Nephron progenitor cell (in vitro differentiated cells): ENCODE results near the gene NR3C1.

ENCODE experiments used
- DNase-seq: peaks from one replicate; pipeline ENCODE4 v3.0.0; 2021
- H3K27ac Mint-ChIP-seq: 2 replicates; pipeline ENCODE4 v1.8.0; 2021; ENCODE audit warnings: mild to moderate bottlenecking, moderate library complexity, mixed read lengths
- H3K27me3 Mint-ChIP-seq: 2 replicates; pipeline ENCODE4 v1.8.0; 2021; ENCODE audit warnings: mild to moderate bottlenecking, low read depth, mixed read lengths; ENCODE audit not compliant: poor library complexity
- H3K36me3 Mint-ChIP-seq: 2 replicates; pipeline ENCODE4 v1.8.0; 2021; ENCODE audit warnings: low read depth, mixed read lengths
- H3K4me1 Mint-ChIP-seq: 2 replicates; pipeline ENCODE4 v1.8.0; 2021; ENCODE audit warnings: mixed read lengths
- H3K4me3 Mint-ChIP-seq: 2 replicates; pipeline ENCODE4 v1.8.0; 2021; ENCODE audit warnings: mild to moderate bottlenecking, moderate library complexity, mixed read lengths
- H3K9me3 Mint-ChIP-seq: 2 replicates; pipeline ENCODE4 v1.8.0; 2021; ENCODE audit warnings: mild to moderate bottlenecking, moderate library complexity, mixed read lengths
- CTCF ChIP-seq: fragments of 200-600 bp; sonication (generic); IDR thresholded peaks from 2 replicates; pipeline ENCODE4 v1.5.0; 2021; ENCODE audit warnings: antibody characterized with exemption

Gene NR3C1

GRCh38 chr5:143372187-143372829, 31.2 kb downstream of the NR3C1 start:
- Mint-ChIP-seq H3K36me3 (no peaks in the 10 kb centered on the region), H3K4me1 (peaks cover under 1% of the 10 kb centered on the region), H3K27ac (no peak overlapping the region), H3K27me3 (no peaks in the 10 kb centered on the region), H3K4me3 (no peak overlapping the region), H3K9me3 (peaks cover 4% of the 10 kb centered on the region)
- no peak for TF ChIP-seq CTCF
- no peak for DNase-seq

GRCh38 chr5:143370440-143370839, 33.0 kb downstream of the NR3C1 start:
- TF ChIP-seq CTCF = no peak
- Mint-ChIP-seq H3K27ac (no peak overlapping the region), H3K9me3 (peaks cover 7% of the 10 kb centered on the region), H3K27me3 (no peaks in the 10 kb centered on the region), H3K36me3 (no peaks in the 10 kb centered on the region), H3K4me1 (no peaks in the 10 kb centered on the region), H3K4me3 (no peak overlapping the region)
- no peak for DNase-seq

- Mint-ChIP-seq H3K9me3 (peaks cover 21% of the 10 kb centered on the region), H3K27me3 (no peaks in the 10 kb centered on the region), H3K27ac (no peak overlapping the region), H3K4me3 (no peak overlapping the region), H3K4me1 (no peaks in the 10 kb centered on the region), H3K36me3 (peaks cover 10% of the 10 kb centered on the region)
- TF ChIP-seq CTCF = no peak
- no peak for DNase-seq
These were observed 39.4 kb downstream of the NR3C1 start for GRCh38 chr5:143364061-143364460.

- H3K27ac Mint-ChIP-seq = no peak overlapping the region
- H3K27me3 Mint-ChIP-seq = no peaks in the 10 kb centered on the region
- H3K9me3 Mint-ChIP-seq = peaks cover 18% of the 10 kb centered on the region
- H3K4me3 Mint-ChIP-seq = no peak overlapping the region
- DNase-seq = no peak
- peaks cover 10% of the 10 kb centered on the region for H3K36me3 Mint-ChIP-seq
- TF ChIP-seq CTCF = no peak
- H3K4me1 Mint-ChIP-seq = no peaks in the 10 kb centered on the region
These were observed 40.7 kb downstream of the NR3C1 start for GRCh38 chr5:143362664-143363227.

- H3K9me3 Mint-ChIP-seq = peaks cover 14% of the 10 kb centered on the region
- H3K4me1 Mint-ChIP-seq = no peaks in the 10 kb centered on the region
- peaks cover 10% of the 10 kb centered on the region for H3K36me3 Mint-ChIP-seq
- no peak overlapping the region for H3K27ac Mint-ChIP-seq
- H3K27me3 Mint-ChIP-seq = no peaks in the 10 kb centered on the region
- H3K4me3 Mint-ChIP-seq = no peak overlapping the region
- no peak for TF ChIP-seq CTCF
- DNase-seq = no peak
These were observed 42.0 kb downstream of the NR3C1 start for GRCh38 chr5:143361438-143361837.

GRCh38 chr5:143360755-143361154, 42.7 kb downstream of the NR3C1 start:
- H3K4me1 Mint-ChIP-seq = no peaks in the 10 kb centered on the region
- no peak for DNase-seq
- no peak overlapping the region for H3K4me3 Mint-ChIP-seq
- peaks cover 14% of the 10 kb centered on the region for H3K9me3 Mint-ChIP-seq
- H3K27me3 Mint-ChIP-seq = no peaks in the 10 kb centered on the region
- peaks cover 10% of the 10 kb centered on the region for H3K36me3 Mint-ChIP-seq
- no peak for TF ChIP-seq CTCF
- no peak overlapping the region for H3K27ac Mint-ChIP-seq
